ENCODE results near the gene XG. TPM values are rescaled to one million over a fixed set of nuclear protein-coding genes. Genes with fewer than 3 reads are reported as not detected.

The XG gene
- total RNA-seq, 4 donors from 2014 or later: 0.76 TPM; not detected in 3

DNA sequence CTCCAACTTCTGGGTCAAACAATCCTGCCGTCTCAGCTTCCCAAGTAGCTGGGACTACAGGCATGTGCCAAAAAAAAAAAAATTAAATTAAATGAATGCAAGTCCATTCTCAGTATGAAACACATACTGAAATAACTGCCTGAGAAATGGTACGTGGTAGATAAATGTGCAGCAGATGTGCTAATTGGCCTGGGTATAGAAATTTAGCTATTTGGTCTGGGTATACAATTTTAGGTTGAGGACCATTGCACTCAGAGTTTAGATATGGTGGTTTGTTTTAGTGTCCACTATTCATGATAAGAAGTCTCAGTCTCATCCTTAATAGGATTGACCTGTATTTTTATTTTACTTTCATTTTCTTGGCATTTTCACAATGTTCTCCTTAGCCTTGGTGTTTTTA, 86.1 kb downstream of the XG start:
- Histone ChIP-seq H3K36me3 (no peaks in the 10 kb centered on the region), H3K9me3 (no peaks in the 10 kb centered on the region), H3K4me3 (no peak overlapping the region), H3K27me3 (no peaks in the 10 kb centered on the region), H3K27ac (no peak overlapping the region), H3K4me1 (no peaks in the 10 kb centered on the region)
- no peak for DNase-seq
- TF ChIP-seq, protein P1, sequence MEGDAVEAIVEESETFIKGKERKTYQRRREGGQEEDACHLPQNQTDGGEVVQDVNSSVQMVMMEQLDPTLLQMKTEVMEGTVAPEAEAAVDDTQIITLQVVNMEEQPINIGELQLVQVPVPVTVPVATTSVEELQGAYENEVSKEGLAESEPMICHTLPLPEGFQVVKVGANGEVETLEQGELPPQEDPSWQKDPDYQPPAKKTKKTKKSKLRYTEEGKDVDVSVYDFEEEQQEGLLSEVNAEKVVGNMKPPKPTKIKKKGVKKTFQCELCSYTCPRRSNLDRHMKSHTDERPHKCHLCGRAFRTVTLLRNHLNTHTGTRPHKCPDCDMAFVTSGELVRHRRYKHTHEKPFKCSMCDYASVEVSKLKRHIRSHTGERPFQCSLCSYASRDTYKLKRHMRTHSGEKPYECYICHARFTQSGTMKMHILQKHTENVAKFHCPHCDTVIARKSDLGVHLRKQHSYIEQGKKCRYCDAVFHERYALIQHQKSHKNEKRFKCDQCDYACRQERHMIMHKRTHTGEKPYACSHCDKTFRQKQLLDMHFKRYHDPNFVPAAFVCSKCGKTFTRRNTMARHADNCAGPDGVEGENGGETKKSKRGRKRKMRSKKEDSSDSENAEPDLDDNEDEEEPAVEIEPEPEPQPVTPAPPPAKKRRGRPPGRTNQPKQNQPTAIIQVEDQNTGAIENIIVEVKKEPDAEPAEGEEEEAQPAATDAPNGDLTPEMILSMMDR (IDR thresholded peaks at IDR 0.05): no peak
- TF ChIP-seq POLR2A (IDR thresholded peaks at IDR 0.05): no peak
- intact Hi-C loops (cut with DNase I; ENCODE audit: low total_unique reads): no loop called here

DNA sequence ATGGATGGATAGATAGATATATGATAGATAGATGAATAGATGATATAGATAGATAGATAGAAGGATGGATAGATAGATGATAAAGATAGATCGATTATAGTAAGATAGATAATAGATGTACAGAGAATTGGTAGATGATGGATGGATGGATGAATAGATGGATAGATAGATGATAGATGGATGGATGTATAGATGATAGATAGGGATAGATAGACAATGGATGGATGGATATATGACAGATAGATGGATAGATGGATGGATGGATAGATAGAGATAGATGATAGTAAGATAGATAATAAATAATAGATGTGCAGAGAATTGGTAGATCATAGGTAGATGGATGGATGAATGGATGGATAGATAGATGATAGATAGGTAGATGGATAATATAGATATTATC, 89.1 kb downstream of the XG start:
- TF ChIP-seq POLR2A (IDR thresholded peaks at IDR 0.05): no peak
- TF ChIP-seq, protein P1 (IDR thresholded peaks at IDR 0.05): no peak
- DNase-seq: no peak
- H3K9me3 ChIP-seq: no peaks in the 10 kb centered on the region
- intact Hi-C loops (cut with DNase I; ENCODE audit: low total_unique reads): no loop called here
- H3K36me3 ChIP-seq: no peaks in the 10 kb centered on the region
- no peak overlapping the region for H3K27ac ChIP-seq
- H3K4me3 ChIP-seq: no peak overlapping the region
- no peaks in the 10 kb centered on the region for H3K4me1 ChIP-seq
- no peaks in the 10 kb centered on the region for H3K27me3 ChIP-seq

DNA sequence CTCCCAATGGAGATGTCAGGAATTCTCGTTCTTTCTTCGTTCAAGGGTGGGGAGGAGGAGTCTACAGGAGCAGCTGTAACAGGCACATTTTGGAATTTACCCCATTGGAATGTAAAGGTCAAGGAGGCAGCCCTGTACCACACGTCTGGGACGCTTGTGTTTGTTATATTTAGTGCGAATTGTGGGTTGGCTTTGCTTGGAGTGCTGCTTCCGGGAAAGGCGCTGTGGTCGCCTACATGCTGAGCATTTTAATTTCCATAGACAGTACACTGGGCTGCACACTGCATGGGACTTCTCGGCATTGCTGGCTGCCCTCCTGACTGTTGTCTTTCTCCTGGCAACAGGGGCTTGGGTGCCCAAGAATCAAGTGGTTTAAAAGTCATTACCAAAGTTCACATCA, 89.7 kb downstream of the XG start:
- TF ChIP-seq, protein P1 (IDR thresholded peaks at IDR 0.05): no peak
- no peak for TF ChIP-seq POLR2A (IDR thresholded peaks at IDR 0.05)
- Histone ChIP-seq H3K27ac (no peak overlapping the region), H3K27me3 (no peaks in the 10 kb centered on the region), H3K36me3 (no peaks in the 10 kb centered on the region), H3K4me1 (no peaks in the 10 kb centered on the region), H3K9me3 (no peaks in the 10 kb centered on the region), H3K4me3 (no peak overlapping the region)
- intact Hi-C loops (cut with DNase I; ENCODE audit: low total_unique reads): no loop called here
- DNase-seq: no peak

DNA sequence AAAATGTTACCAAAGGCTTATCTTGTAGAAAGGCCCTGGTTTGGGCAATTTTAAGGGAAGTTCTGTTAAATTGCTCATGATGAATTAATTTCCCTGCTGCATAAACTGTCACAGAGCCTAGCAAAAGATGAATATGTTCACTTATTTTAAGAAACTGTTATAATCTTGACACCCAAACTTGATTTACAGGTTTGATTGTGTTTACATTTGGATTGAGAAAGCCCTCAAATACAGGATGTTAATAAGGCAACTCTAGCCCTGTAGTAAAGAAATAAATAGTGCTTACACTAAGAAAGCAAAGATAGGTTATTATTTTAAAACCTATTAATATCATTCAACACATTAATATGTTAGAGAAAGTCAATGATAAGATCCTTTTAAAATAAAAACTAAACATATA, 95.2 kb downstream of the XG start:
- no peak for DNase-seq
- H3K27ac ChIP-seq: no peak overlapping the region
- TF ChIP-seq POLR2A (IDR thresholded peaks at IDR 0.05): no peak
- TF ChIP-seq, protein P1 (IDR thresholded peaks at IDR 0.05): no peak
- intact Hi-C loops (cut with DNase I; ENCODE audit: low total_unique reads): no loop called here
- no peaks in the 10 kb centered on the region for H3K36me3 ChIP-seq
- no peaks in the 10 kb centered on the region for H3K27me3 ChIP-seq
- no peaks in the 10 kb centered on the region for H3K4me1 ChIP-seq
- no peak overlapping the region for H3K4me3 ChIP-seq
- no peaks in the 10 kb centered on the region for H3K9me3 ChIP-seq

DNA sequence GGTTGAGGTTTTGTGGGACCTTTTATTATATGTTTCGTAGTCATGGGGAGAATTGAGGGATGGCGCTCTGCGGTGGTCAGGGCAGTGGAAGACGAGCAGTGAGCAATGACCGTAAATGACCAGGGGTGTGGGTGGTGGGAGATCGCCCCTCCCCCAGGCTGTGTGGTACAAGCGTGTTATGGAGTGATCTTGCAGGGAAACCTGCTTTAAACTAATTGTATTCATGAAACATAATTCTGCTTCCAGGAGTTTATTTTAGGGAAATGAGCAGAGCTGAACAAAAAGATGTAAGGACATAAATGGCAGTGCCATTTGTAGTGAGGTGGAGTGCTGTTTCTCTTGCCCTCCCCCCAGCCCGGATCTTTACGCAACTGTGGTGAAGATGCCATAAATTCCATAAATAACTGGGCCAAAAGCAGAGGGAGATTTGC, 97.0 kb downstream of the XG start:
- Histone ChIP-seq H3K9me3 (no peaks in the 10 kb centered on the region), H3K4me3 (no peak overlapping the region), H3K36me3 (no peaks in the 10 kb centered on the region), H3K27ac (no peak overlapping the region), H3K4me1 (no peaks in the 10 kb centered on the region), H3K27me3 (no peaks in the 10 kb centered on the region)
- TF ChIP-seq, protein P1 (IDR thresholded peaks at IDR 0.05): no peak
- TF ChIP-seq POLR2A (IDR thresholded peaks at IDR 0.05): no peak
- no peak for DNase-seq
- intact Hi-C loops (cut with DNase I; ENCODE audit: low total_unique reads): no loop called here
